ENCODE results near the gene CA5A. TPM values are rescaled to one million over a fixed set of nuclear protein-coding genes. Genes with fewer than 3 reads are reported as not detected.
A peak's percentile ranks its signal among the peaks of the same experiment; 100 is the strongest.
"Not testable (repeated sequence)": the region's sequence is repeated elsewhere in the genome, so short reads cannot be mapped to it uniquely, and the experiment has no call there.

CA5A gene
- total and polyA plus RNA-seq, 2 of the 13 experiments (the other 11 are each of a cell fraction or from before 2014, with no cell fraction given), result 66.8 to 106 TPM

DNA sequence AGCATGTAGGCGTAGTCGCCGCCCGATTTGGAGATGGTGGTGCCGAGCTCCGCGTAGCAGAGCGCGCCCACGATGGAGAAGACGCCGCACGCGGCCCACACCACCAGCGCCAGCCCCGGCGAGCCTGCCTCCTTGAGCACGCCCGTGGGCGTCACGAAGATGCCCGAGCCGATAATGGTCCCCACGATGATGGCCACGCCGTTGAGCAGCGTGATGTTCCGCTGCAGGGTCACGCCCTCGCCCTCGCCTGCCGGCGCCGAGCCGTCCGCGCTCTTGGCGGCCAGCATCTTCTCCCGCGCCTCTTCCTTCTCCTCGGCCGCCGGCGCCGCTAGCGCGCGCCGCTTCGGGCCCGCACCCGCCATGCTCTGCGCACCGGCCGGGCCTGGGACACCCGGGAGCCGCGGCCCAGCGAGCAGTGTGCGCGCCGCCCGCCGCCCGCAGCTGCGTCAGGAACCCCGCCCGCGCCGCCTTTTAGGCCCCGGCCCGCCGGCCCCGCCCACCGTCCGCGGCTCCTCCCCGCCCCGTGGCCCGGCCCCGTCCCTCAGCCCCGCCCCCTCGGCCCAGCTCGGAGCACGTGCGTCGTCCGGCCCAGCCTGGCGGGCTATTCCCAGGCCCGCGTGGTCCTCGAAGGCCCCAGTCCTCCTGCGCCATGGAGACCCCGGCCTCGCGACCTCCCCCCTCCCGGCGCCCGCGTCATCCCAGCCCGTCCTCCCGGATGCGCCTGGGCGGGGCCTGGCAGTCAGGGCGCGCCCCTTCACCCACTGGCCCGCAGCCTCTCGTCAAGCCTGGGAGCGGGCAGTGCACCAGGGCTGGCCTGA is 67.1 kb downstream of the CA5A start, which contains the start of gene SLC7A5 (continued):
- TF ChIP-seq, protein P1, sequence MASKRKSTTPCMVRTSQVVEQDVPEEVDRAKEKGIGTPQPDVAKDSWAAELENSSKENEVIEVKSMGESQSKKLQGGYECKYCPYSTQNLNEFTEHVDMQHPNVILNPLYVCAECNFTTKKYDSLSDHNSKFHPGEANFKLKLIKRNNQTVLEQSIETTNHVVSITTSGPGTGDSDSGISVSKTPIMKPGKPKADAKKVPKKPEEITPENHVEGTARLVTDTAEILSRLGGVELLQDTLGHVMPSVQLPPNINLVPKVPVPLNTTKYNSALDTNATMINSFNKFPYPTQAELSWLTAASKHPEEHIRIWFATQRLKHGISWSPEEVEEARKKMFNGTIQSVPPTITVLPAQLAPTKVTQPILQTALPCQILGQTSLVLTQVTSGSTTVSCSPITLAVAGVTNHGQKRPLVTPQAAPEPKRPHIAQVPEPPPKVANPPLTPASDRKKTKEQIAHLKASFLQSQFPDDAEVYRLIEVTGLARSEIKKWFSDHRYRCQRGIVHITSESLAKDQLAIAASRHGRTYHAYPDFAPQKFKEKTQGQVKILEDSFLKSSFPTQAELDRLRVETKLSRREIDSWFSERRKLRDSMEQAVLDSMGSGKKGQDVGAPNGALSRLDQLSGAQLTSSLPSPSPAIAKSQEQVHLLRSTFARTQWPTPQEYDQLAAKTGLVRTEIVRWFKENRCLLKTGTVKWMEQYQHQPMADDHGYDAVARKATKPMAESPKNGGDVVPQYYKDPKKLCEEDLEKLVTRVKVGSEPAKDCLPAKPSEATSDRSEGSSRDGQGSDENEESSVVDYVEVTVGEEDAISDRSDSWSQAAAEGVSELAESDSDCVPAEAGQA (IDR thresholded peaks at IDR 0.05; ENCODE audit: low read depth), result not testable (repeated sequence)
- TF ChIP-seq, protein P1 (CRISPR knock-in tag; IDR thresholded peaks at IDR 0.05; ENCODE audit: borderline replicate concordance), result peak; percentile 83; the same call in 1 of the 2 replicates
- TF ChIP-seq ZNF225 (CRISPR knock-in tag; IDR thresholded peaks at IDR 0.05), result peak; percentile 74; the same call in 1 of the 2 replicates
- TF ChIP-seq ATF7, NONO (IDR thresholded peaks at IDR 0.05): not testable (repeated sequence)
- TF ChIP-seq ATF7 (CRISPR knock-in tag; IDR thresholded peaks at IDR 0.05), result peak; percentile 54; the same call in 1 of the 2 replicates
- peak; percentile 93 for TF ChIP-seq ZNF749 (CRISPR knock-in tag; IDR thresholded peaks at IDR 0.05; ENCODE audit: borderline replicate concordance)
- TF ChIP-seq, protein P2, sequence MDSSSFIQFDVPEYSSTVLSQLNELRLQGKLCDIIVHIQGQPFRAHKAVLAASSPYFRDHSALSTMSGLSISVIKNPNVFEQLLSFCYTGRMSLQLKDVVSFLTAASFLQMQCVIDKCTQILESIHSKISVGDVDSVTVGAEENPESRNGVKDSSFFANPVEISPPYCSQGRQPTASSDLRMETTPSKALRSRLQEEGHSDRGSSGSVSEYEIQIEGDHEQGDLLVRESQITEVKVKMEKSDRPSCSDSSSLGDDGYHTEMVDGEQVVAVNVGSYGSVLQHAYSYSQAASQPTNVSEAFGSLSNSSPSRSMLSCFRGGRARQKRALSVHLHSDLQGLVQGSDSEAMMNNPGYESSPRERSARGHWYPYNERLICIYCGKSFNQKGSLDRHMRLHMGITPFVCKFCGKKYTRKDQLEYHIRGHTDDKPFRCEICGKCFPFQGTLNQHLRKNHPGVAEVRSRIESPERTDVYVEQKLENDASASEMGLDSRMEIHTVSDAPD (CRISPR knock-in tag; IDR thresholded peaks at IDR 0.05), result 0 out of 2 replicates have a peak, but pooled peaks have one; percentile 43
- 0 out of 2 replicates have a peak, but pooled peaks have one; percentile 69 for TF ChIP-seq ZNF101 (CRISPR knock-in tag; IDR thresholded peaks at IDR 0.05; ENCODE audit: borderline replicate concordance, low read depth)
- TF ChIP-seq ASH2L (IDR thresholded peaks at IDR 0.05; ENCODE audit: insufficient read length, low read depth, low read length), result peak; percentile 46
- peak; percentile 85 for TF ChIP-seq HOXA3 (CRISPR knock-in tag; IDR thresholded peaks at IDR 0.05)
- peak; percentile 85 for TF ChIP-seq ZBTB38 (CRISPR knock-in tag; IDR thresholded peaks at IDR 0.05)
- TF ChIP-seq ZNF607 (CRISPR knock-in tag; IDR thresholded peaks at IDR 0.05; ENCODE audit: borderline replicate concordance), result peak; percentile 97
- TF ChIP-seq NONO (CRISPR knock-in tag; conservative IDR thresholded peaks at IDR 0.05), result peak; percentile 53; the same call in 1 of the 2 replicates
- peak; percentile 26; the same call in 1 of the 2 replicates for TF ChIP-seq CBFB (CRISPR knock-in tag; IDR thresholded peaks at IDR 0.05)
- TF ChIP-seq, protein P3, sequence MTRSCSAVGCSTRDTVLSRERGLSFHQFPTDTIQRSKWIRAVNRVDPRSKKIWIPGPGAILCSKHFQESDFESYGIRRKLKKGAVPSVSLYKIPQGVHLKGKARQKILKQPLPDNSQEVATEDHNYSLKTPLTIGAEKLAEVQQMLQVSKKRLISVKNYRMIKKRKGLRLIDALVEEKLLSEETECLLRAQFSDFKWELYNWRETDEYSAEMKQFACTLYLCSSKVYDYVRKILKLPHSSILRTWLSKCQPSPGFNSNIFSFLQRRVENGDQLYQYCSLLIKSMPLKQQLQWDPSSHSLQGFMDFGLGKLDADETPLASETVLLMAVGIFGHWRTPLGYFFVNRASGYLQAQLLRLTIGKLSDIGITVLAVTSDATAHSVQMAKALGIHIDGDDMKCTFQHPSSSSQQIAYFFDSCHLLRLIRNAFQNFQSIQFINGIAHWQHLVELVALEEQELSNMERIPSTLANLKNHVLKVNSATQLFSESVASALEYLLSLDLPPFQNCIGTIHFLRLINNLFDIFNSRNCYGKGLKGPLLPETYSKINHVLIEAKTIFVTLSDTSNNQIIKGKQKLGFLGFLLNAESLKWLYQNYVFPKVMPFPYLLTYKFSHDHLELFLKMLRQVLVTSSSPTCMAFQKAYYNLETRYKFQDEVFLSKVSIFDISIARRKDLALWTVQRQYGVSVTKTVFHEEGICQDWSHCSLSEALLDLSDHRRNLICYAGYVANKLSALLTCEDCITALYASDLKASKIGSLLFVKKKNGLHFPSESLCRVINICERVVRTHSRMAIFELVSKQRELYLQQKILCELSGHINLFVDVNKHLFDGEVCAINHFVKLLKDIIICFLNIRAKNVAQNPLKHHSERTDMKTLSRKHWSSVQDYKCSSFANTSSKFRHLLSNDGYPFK (CRISPR knock-in tag; IDR thresholded peaks at IDR 0.05; ENCODE audit: borderline replicate concordance), result peak; percentile 49; the same call in 1 of the 2 replicates
- 0 out of 2 replicates have a peak, but pooled peaks have one; percentile 13 for TF ChIP-seq MIER2 (CRISPR knock-in tag; IDR thresholded peaks at IDR 0.05)
- peak; percentile 74; the same call in 1 of the 2 replicates for TF ChIP-seq NFE2L1 (CRISPR knock-in tag; IDR thresholded peaks at IDR 0.05; ENCODE audit: borderline replicate concordance)
- TF ChIP-seq CAMTA2 (CRISPR knock-in tag; IDR thresholded peaks at IDR 0.05; ENCODE audit: borderline replicate concordance), result peak; percentile 79; the same call in 1 of the 2 replicates
